ENCODE results near the gene ITGB8.

ITGB8 gene

GRCh38 chr7:20449176-20449575, 118.5 kb downstream of the ITGB8 start:
- DNase-seq (ENCODE audit: low read depth): no peak
- no peak overlapping the region for H3K4me3 ChIP-seq (ENCODE audit: low read length)
- no peak for TF ChIP-seq CTCF (IDR thresholded peaks at IDR 0.05; ENCODE audit: insufficient read depth, low read depth, low read length, missing control alignments)

- no peak for DNase-seq (ENCODE audit: low read depth)
- no peak overlapping the region for H3K4me3 ChIP-seq (ENCODE audit: low read length)
- no peak for TF ChIP-seq CTCF (IDR thresholded peaks at IDR 0.05; ENCODE audit: insufficient read depth, low read depth, low read length, missing control alignments)
Observed at GRCh38 chr7:20450536-20450935, 119.8 kb downstream of the ITGB8 start.

DNA sequence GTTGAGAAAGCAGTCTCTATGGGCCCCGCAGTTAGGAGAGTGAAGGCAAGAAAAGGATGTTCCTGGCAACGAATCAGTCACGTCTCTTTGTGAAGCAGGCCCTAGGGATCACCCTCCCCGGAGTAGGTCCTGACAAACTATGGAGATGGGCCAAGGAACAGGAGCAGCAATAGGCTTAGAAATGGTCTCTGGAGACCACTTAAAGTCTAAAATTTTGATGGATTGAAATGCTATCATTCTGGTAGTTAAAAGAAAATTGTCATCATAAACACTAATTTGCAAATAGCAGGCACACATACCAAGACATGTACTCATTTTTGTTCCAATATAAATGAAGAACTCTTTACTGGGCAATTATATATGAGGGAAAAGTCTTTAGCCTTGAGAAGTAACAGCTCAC, 123.5 kb downstream of the ITGB8 start:
- no peak for DNase-seq (ENCODE audit: low read depth)
- no peak overlapping the region for H3K4me3 ChIP-seq (ENCODE audit: low read length)

DNA sequence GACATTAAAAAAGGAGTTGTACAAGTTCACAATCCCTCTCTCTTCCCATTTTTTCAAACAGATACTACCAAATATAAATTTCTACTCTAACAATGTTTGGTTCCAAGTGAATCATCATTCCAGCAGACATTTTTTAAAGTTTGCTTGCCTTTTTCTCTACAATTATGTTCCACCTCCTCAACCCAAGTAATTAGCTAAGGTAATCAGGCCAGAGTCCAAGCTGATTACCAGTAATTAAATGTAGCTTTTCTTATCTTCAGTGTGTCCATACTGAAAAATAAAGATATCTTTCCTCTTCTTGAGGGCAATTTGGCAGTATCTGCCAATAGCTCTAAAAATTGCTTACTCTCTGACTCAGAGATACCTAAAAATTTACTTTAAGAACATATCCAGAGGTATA, 126.0 kb downstream of the ITGB8 start:
- DNase-seq (ENCODE audit: low read depth): no peak
- no peak overlapping the region for H3K4me3 ChIP-seq (ENCODE audit: low read length)
- TF ChIP-seq CTCF (IDR thresholded peaks at IDR 0.05; ENCODE audit: insufficient read depth, low read depth, low read length, missing control alignments): no peak

More for the DNA sequence above, 123.5 kb downstream of the ITGB8 start:
- no peak for TF ChIP-seq CTCF (IDR thresholded peaks at IDR 0.05; ENCODE audit: insufficient read depth, low read depth, low read length, missing control alignments)

DNA sequence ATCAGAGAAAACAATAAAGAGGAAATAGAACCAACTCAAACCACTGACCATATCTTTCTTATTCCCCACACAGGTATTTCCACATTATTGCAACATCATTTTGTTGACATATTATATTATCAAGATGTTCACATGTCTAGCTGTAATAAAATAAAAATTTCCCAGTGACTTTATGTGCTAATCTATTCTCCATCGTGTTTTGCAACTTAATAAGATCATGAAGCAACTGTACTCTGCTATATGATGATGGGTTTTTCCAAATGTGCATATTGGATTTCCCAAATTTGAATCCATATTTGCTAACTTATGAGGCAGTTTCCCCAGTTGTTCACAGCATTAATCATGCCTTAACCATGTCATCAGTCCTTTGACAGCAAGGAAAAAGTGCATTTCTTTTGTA, 127.8 kb downstream of the ITGB8 start:
- no peak overlapping the region for H3K4me3 ChIP-seq (ENCODE audit: low read length)
- DNase-seq (ENCODE audit: low read depth): peak; percentile 53
- TF ChIP-seq CTCF (IDR thresholded peaks at IDR 0.05; ENCODE audit: insufficient read depth, low read depth, low read length, missing control alignments): no peak

DNA sequence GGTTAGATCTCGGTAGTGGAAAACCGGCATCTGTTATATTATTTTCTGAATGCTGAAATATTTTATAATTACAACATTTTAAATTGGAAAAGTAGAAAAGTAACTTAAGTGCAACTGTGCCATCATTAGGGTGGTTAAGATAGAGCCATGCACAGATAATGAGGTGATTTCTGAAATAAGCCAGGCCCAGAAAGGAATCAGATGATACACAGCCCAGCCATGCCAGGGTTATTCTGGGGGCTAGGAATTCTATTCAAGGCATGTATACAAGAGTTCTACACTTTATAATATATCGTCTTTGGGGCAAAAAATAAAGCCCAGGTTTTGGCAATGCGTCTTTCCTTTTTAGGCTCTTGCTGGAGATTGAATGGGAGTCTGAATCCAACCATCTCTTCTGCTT, 128.7 kb downstream of the ITGB8 start:
- H3K4me3 ChIP-seq (ENCODE audit: low read length): no peak overlapping the region
- no peak for TF ChIP-seq CTCF (IDR thresholded peaks at IDR 0.05; ENCODE audit: insufficient read depth, low read depth, low read length, missing control alignments)
- no peak for DNase-seq (ENCODE audit: low read depth)

- TF ChIP-seq CTCF (IDR thresholded peaks at IDR 0.05; ENCODE audit: insufficient read depth, low read depth, low read length, missing control alignments): no peak
- DNase-seq (ENCODE audit: low read depth): no peak
- H3K4me3 ChIP-seq (ENCODE audit: low read length): no peak overlapping the region
Observed at GRCh38 chr7:20464891-20465290, 134.2 kb downstream of the ITGB8 start.
